HepG2 (cell line): ENCODE results near the gene GMCL2. TPM values are rescaled to one million over a fixed set of nuclear protein-coding genes. Genes with fewer than 3 reads are reported as not detected.

Experiments used
- ATAC-seq: fragments of 200-7000 bp; cut with Tn5 transposase; 3 replicates; pipeline ENCODE4 v1.9.1; 2020; ENCODE audit warnings: mild to moderate bottlenecking, moderate library complexity
- BruUV-seq: library from RNA; stranded (reverse); fragments of 400-500 nt; replicated peaks from 2 replicates; lab custom pipeline; 2021; lab: Mats Ljungman, UMichigan
- CTCF ChIA-PET: fragments of 300-600 bp; formaldehyde crosslinking; extraction: SDS; loops from one replicate; lab custom pipeline; 2021; ENCODE audit warnings: low total read pairs, inconsistent platforms, low intra/inter-chr PET ratio; lab: Yijun Ruan, JAX
- POLR2A ChIA-PET: fragments of 350-600 bp; sonication (Branson Sonifier 250); formaldehyde crosslinking; loops from one replicate; lab custom pipeline; 2020; ENCODE audit warnings: antibody characterized with exemption, inconsistent platforms; lab: Yijun Ruan, JAX
- DNase-seq: peaks from one replicate; pipeline ENCODE4 v3.0.0-alpha.2; 2015; ENCODE audit warnings: low spot score
- FAIRE-seq: peaks from 3 replicates; lab custom pipeline; 2011; peaks lifted over from hg19 to GRCh38; lab: Jason Lieb, UNC
- H2AFZ ChIP-seq: one replicate; pipeline ENCODE4 v1.6.1; 2011; ENCODE audit warnings: low read length, inconsistent platforms
- H3K27ac ChIP-seq: fragments of 300-600 bp; 3 replicates; pipeline ENCODE4 v1.8.0; 2011; ENCODE audit warnings: mixed run types, mild to moderate bottlenecking, mixed read lengths, low read length, inconsistent platforms; ENCODE audit not compliant: insufficient read depth; ENCODE audit errors: extremely low read length
- H3K27me3 ChIP-seq, 2 experiments: fragments of 200-600 bp in 1 of 2; 2 replicates in 1 of 2; 3 replicates in 1 of 2; pipeline versions ENCODE4 v1.6.0 to v1.8.0; 2011; ENCODE audit warnings: low read length in 2 of 2, mild to moderate bottlenecking in 2 of 2, moderate library complexity in 2 of 2, inconsistent platforms in 1 of 2; ENCODE audit not compliant: insufficient read depth in 2 of 2, control insufficient read depth in 1 of 2
- H3K36me3 ChIP-seq, 2 experiments: fragments of 200-600 bp in 1 of 2; replicated peaks in 1 of 2; 2 replicates in 1 of 2; 3 replicates in 1 of 2; pipeline versions ENCODE4 v1.5.1 to v1.8.0; 2011; ENCODE audit warnings: low read length in 2 of 2, inconsistent platforms in 1 of 2; ENCODE audit not compliant: insufficient read depth in 2 of 2, control insufficient read depth in 1 of 2
- H3K4me1 ChIP-seq: 2 replicates; pipeline ENCODE4 v1.5.1; 2012; ENCODE audit warnings: low read length, inconsistent platforms; ENCODE audit not compliant: insufficient read depth
- H3K4me2 ChIP-seq: 2 replicates; pipeline ENCODE4 v1.6.0; 2011; ENCODE audit warnings: low read depth, low read length, inconsistent platforms
- H3K4me3 ChIP-seq, 3 experiments: fragments of 200-600 bp in 1 of 3; sonication (generic), shearing (Covaris generic) in 1 of 3; replicated peaks in 1 of 3; 2 replicates each; pipeline ENCODE4 v1.5.1; 2011 to 2016; ENCODE audit warnings: low read length in 3 of 3, inconsistent platforms in 2 of 3, low read depth in 2 of 3, mild to moderate bottlenecking in 2 of 3, control low read depth in 1 of 3, mixed read lengths in 1 of 3; ENCODE audit not compliant: insufficient read depth in 1 of 3
- H3K79me2 ChIP-seq: one replicate; pipeline ENCODE4 v1.6.1; 2011; ENCODE audit warnings: low read length, inconsistent platforms; ENCODE audit not compliant: insufficient read depth
- H3K9ac ChIP-seq: 2 replicates; pipeline ENCODE4 v1.6.0; 2011; ENCODE audit warnings: mild to moderate bottlenecking, low read depth, low read length, inconsistent platforms; ENCODE audit not compliant: insufficient read depth
- H3K9me3 ChIP-seq: 2 replicates; pipeline ENCODE4 v1.5.1; 2012; ENCODE audit warnings: mild to moderate bottlenecking, low read length
- H4K20me1 ChIP-seq: 2 replicates; pipeline ENCODE4 v1.6.0; 2011; ENCODE audit warnings: inconsistent platforms, mild to moderate bottlenecking, low read length, moderate library complexity; ENCODE audit not compliant: insufficient read depth
- ARID3A ChIP-seq: IDR thresholded peaks from 2 replicates; pipeline ENCODE4 v1.6.1; 2012; ENCODE audit warnings: low read depth, low read length, improper control_type of control experiment
- CCDC6 ChIP-seq: sonication (generic); formaldehyde crosslinking; IDR thresholded peaks from 2 replicates; pipeline ENCODE4 v1.8.1; 2022; ENCODE audit warnings: mild to moderate bottlenecking, missing genetic modification reagents, moderate library complexity
- KDM1A ChIP-seq: IDR thresholded peaks from 2 replicates; pipeline ENCODE4 v1.6.1; 2016; ENCODE audit warnings: missing compliant biosample characterization
- PITX1 ChIP-seq: sonication (generic); formaldehyde crosslinking; IDR thresholded peaks from 2 replicates; pipeline ENCODE4 v1.5.1; 2020; ENCODE audit warnings: mild to moderate bottlenecking, missing genetic modification reagents
- ZNF770 ChIP-seq: sonication (generic); formaldehyde crosslinking; IDR thresholded peaks from 2 replicates; pipeline ENCODE4 v1.5.0; 2020; ENCODE audit warnings: mild to moderate bottlenecking, missing genetic modification reagents
- WGBS: methylation state at CpG from one replicate; pipeline ENCODE4 v1.1.6; 2017; ENCODE audit warnings: low lambda C conversion rate; 5-methylcytosine and 5-hydroxymethylcytosine counted together
- in situ Hi-C: cut with HindIII; loops from 2 replicates; pipeline ENCODE4 v1.10.0; 2017; ENCODE audit warnings: low pct_unique_long_range_greater_than_20kb; ENCODE audit not compliant: extremely low pct_ligation_motif_present
- intact Hi-C: fragments of 100-400 bp; cut with micrococcal nuclease; formaldehyde crosslinking; loops from one replicate; pipeline ENCODE4 v1.10.0; 2022; ENCODE audit not compliant: unreplicated experiment
- polyA plus RNA-seq, 8 experiments: library from polyadenylated mRNA; depleted of rRNA in 3 of 8; stranded (reverse) in 7 of 8; unstranded in 1 of 8; fragments of >200 nt; fragmentation: Illumina TruSeq in 4 of 8; extraction: Trizol in 4 of 8; gene quantifications; 2 replicates each; pipeline versions ENCODE4 v1.2.1 to v1.2.3, GENCODE V29; 2011 to 2016; ENCODE audit warnings: low read depth in 4 of 8, missing spikeins in 1 of 8, mixed read lengths in 1 of 8; ENCODE audit not compliant: insufficient read depth in 1 of 8
- total RNA-seq, 5 experiments: library from RNA; depleted of rRNA; stranded (reverse); fragments of >200 nt; fragmentation: Illumina TruSeq; extraction: Trizol; gene quantifications; 2 replicates each; pipeline ENCODE4 v1.2.3, GENCODE V29; 2016; ENCODE audit warnings: low read depth in 1 of 5

Gene GMCL2
- total and polyA plus RNA-seq, 2 of the 13 experiments (the other 11 are each of a cell fraction or from before 2014, with no cell fraction given) = 0.03 TPM; not detected in 1

GRCh38 chr5:178152491-178153444 is 34.4 kb downstream of the GMCL2 start:
- no peak for FAIRE-seq
- H3K4me2 ChIP-seq = peak overlapping the region; percentile 75
- TF ChIP-seq ARID3A = no peak
- TF ChIP-seq KDM1A (CRISPR knock-in tag) = no peak
- TF ChIP-seq ZNF770 (CRISPR knock-in tag) = 0 out of 2 replicates have a peak, but pooled peaks have one; percentile 25
- TF ChIP-seq CCDC6 = 0 out of 2 replicates have a peak, but pooled peaks have one; percentile 3
- no peak for TF ChIP-seq PITX1 (CRISPR knock-in tag)
- in situ Hi-C loops (no loop called here), intact Hi-C loops (no loop called here)
- peaks cover 10% of the 10 kb centered on the region for H3K79me2 ChIP-seq
- 43% methylated on average over 28 of the region's 31 CpGs for WGBS
- 0 out of 2 replicates have a peak, but pooled peaks cover 3% of the 10 kb centered on the region for H4K20me1 ChIP-seq
- no peaks in the 10 kb centered on the region; a peak in 1 of 5 replicates for H3K27me3 ChIP-seq
- H3K9me3 ChIP-seq = no peaks in the 10 kb centered on the region
- ATAC-seq = no peak
- peaks cover 19 to 33% of the 10 kb centered on the region in 2 experiments for H3K36me3 ChIP-seq
- H3K4me1 ChIP-seq = peaks cover 34% of the 10 kb centered on the region
- no peak for DNase-seq
- TSS peak; percentile 75 for BruUV-seq
- H3K4me3 ChIP-seq = peak overlapping the region; percentile 88 to 91 (median 89)
- peak overlapping the region; percentile 52 for H3K27ac ChIP-seq
- ChIA-PET CTCF (no interaction called here), POLR2A (interaction anchor here (0.9 to 2.0 kb wide), 6 partner anchors 8 to 79 kb away, joined by 3 to 14 read pairs (median 4); partner anchors contain the start of genes HNRNPAB and RMND5B)
- peak overlapping the region; percentile 86 for H3K9ac ChIP-seq
- no peak overlapping the region for H2AFZ ChIP-seq
